PC-3 (cell line): ENCODE measurements around the gene TMEM185B.

ENCODE experiments used
- CTCF ChIP-seq: fragments of 300-600 bp; sonication (generic); conservative IDR thresholded peaks from 2 replicates; pipeline ENCODE4 v1.5.1; 2017; ENCODE audit warnings: antibody characterized with exemption, low read depth, mild to moderate bottlenecking, low read length
- EZH2 ChIP-seq: fragments of 300-600 bp; sonication (generic); IDR thresholded peaks from one replicate; pipeline ENCODE4 v1.6.1; 2017; ENCODE audit warnings: antibody characterized with exemption, mild to moderate bottlenecking, low read length; ENCODE audit not compliant: unreplicated experiment

- TF ChIP-seq CTCF (no peak), EZH2 (no peak)
Observed at GRCh38 chr2:120236791-120237190, 13.6 kb upstream of the TMEM185B start.
